ENCODE results near the gene SLC66A2. TPM values are rescaled to one million over a fixed set of nuclear protein-coding genes. Genes with fewer than 3 reads are reported as not detected.

The SLC66A2 gene
- total RNA-seq, 2 donors from 2014 or later = 31.5 to 31.9 TPM

Other genes with a start within 250 kb of the SLC66A2 start
- under 1 TPM in 1 of 2 donors, not detected in 1; 0.15 TPM for gene KCNG2, start 153.7 kb downstream of the SLC66A2 start, total RNA-seq
- gene HSBP1L1, start 13.0 kb upstream of the SLC66A2 start, total RNA-seq = 1 to 10 TPM; 9.4 TPM
- 100 to 1,000 TPM in 1 of 2 donors, 10 to 100 TPM in 1; 92.0 to 114 TPM for gene TXNL4A, start 36.9 kb upstream of the SLC66A2 start, total RNA-seq
- 10 to 100 TPM; 14.3 to 16.1 TPM for gene RBFA, start 82.8 kb upstream of the SLC66A2 start, total RNA-seq
- 10 to 100 TPM; 10.0 to 13.7 TPM for gene ADNP2, start 157.6 kb upstream of the SLC66A2 start, total RNA-seq